ENCODE results near the gene NKAIN1.

Gene NKAIN1

DNA sequence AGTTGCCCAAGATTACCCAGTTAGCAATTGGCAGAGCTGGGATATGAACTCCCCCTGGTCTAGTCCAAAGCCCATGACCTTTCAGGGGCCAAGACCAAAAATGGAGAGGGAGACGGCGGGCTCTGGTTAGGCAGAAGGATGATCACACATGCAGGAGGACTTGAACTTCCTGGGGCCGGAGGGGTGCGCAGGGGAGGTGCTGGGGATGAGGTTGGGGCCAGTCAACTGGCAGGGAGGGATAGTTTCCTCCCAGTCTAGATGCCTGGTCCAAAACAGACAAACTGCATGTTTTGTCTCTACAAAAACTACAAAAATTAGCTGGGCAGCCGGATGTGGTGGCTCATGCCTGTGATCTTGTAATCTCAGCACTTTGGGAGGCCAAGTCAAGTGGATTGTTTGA is 78.1 kb downstream of the NKAIN1 start:
- Histone ChIP-seq H3K4me2 (peak overlapping the region; percentile 9; the same call in 1 of the 2 replicates), H3K9ac (no peak overlapping the region), H3K4me3 (no peak overlapping the region), H3K4me1 (peaks cover 12% of the 10 kb centered on the region), H4K20me1 (no peaks in the 10 kb centered on the region), H3K27ac (no peak overlapping the region), H3K36me3 (no peaks in the 10 kb centered on the region), H3K27me3 (no peaks in the 10 kb centered on the region), H3K9me3 (no peaks in the 10 kb centered on the region)
- no peak for TF ChIP-seq Cebpa-rat (IDR thresholded peaks at IDR 0.05)

DNA sequence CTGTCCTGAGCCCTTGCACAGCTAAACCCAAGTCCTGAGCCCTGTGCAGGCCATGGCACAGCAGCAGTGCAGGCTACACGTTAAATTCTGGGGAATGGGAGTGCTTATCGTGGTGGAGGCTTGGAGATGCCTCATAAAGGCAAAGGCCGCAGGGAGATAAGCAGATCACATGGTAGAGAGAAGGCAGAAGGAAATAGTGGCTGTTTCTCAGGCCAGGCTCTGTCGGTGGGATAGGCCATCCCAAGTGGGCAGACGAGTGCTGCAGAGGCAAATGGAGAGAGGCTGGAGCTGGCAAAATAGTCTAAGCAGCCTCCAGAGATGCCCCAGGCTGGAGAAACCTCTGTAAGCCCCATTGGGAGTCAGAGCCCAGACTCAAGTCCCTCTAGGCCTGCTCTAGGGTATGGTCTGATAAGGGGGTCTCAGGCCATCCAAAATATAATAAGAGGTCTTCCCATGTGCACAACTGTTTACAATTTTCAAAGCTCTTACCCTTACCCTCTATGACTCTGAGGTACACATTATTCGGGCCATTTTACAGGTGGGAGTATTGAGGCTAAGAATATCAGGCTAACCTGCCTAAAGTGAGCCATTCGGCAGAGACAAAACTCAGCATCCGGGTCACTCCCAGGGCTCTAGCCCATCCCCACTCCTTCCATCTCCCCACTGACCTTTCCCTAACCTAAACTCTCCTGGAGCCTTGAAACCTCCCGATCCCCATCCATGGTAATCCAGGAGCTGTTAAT is 79.6 kb downstream of the NKAIN1 start:
- Histone ChIP-seq H4K20me1 (no peaks in the 10 kb centered on the region), H3K4me3 (no peak overlapping the region), H3K9me3 (no peaks in the 10 kb centered on the region), H3K36me3 (no peaks in the 10 kb centered on the region), H3K9ac (no peak overlapping the region), H3K4me2 (no peak overlapping the region), H3K4me1 (peaks cover 23% of the 10 kb centered on the region), H3K27me3 (no peaks in the 10 kb centered on the region), H3K27ac (no peak overlapping the region)
- TF ChIP-seq Cebpa-rat (IDR thresholded peaks at IDR 0.05) = no peak

DNA sequence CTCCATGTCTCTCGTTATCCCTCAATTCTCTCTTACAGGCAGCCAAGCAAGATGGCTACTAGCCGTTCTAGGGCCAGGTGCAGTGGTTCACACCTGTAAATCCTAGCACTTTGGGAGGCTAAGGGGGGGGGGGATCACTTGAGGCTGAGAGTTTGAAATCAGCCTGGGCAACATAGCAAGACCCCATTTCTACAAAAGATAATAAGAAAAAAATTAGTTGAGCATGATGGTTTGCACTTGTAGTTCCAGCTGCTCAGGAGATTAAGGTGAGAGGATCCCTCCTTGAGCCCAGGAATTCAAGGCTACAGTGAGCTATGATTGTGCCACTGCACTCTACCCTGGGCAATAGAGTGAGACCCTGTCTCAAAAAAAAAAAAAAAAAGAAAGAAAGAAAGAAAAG is 80.4 kb downstream of the NKAIN1 start:
- TF ChIP-seq Cebpa-rat (IDR thresholded peaks at IDR 0.05) = no peak
- Histone ChIP-seq H3K9me3 (no peaks in the 10 kb centered on the region), H3K4me3 (no peak overlapping the region), H3K4me2 (no peak overlapping the region), H4K20me1 (no peaks in the 10 kb centered on the region), H3K27me3 (no peaks in the 10 kb centered on the region), H3K4me1 (peaks cover 26% of the 10 kb centered on the region), H3K27ac (no peak overlapping the region), H3K9ac (no peak overlapping the region), H3K36me3 (no peaks in the 10 kb centered on the region)

DNA sequence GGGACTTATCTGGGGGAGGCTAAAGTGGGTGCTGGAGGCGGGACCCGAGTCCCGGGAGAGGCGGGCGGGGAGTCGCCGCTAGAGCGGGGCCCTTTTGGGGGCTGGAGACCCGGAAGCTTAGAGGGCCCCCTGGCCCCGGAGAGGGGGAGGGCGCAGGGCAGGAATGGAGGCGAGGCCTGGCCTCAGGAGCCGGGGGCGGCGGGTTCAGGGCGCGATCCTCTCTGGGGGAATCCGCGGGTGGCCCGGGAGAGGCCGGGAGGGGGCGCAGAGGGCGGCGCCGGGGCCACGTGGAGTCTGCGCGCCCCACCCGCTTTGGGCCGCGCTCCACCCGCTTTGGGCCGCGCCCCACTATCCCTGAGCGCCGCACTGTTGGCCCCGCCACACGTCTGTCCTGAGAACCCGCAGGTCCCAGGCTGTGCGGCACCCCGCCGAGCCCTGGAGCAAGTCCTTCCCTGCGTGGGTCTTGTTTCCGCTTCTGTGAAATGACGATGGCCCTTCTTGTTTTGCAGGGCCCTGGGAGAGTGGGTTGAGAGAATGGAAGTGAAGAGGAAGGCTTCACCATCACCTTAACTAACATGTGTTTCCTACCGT is 84.4 kb downstream of the NKAIN1 start:
- H3K27me3 ChIP-seq = no peaks in the 10 kb centered on the region
- H3K9ac ChIP-seq = peak overlapping the region; percentile 89
- peak overlapping the region; percentile 95 for H3K4me2 ChIP-seq
- H3K36me3 ChIP-seq = no peaks in the 10 kb centered on the region
- peak overlapping the region; percentile 91 for H3K27ac ChIP-seq
- TF ChIP-seq Cebpa-rat (IDR thresholded peaks at IDR 0.05) = no peak
- H3K9me3 ChIP-seq = no peaks in the 10 kb centered on the region
- H3K4me3 ChIP-seq = peak overlapping the region; percentile 78
- H3K4me1 ChIP-seq = peaks cover 19% of the 10 kb centered on the region
- H4K20me1 ChIP-seq = no peaks in the 10 kb centered on the region

DNA sequence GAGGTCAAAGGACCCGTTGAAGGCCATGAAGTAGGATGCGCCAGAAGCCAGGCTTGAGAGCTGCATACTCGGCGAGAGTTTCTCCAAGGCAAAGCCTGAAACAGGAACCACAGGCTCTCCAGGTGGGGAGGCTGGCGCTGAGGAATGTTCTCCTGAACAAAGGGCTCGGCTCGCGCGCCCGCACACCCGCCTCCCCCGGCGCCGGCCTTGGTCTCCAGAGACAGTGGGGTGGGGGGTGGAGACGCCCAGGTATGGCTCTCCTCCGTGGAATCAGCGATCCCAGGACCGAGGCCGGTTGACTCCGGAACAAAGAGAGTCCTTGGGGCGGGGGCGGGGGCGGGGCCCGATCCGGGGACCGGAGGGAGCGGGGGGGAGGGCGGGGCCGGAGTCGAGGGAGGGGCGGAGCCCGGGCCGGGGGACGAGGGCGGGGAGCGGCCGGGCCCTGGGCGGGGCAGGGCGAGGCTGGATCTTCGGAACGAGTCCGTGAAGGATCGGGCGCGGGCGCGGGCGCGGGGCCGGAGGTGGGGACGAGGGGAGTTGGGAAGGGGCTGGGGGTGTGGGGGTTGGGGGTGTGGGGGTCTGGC is 85.0 kb downstream of the NKAIN1 start:
- H3K4me1 ChIP-seq = peaks cover 19% of the 10 kb centered on the region
- H3K9ac ChIP-seq = peak overlapping the region; percentile 89
- TF ChIP-seq Cebpa-rat (IDR thresholded peaks at IDR 0.05) = no peak
- H3K27ac ChIP-seq = peak overlapping the region; percentile 91
- H3K4me3 ChIP-seq = peak overlapping the region; percentile 78
- no peaks in the 10 kb centered on the region for H3K27me3 ChIP-seq
- H3K4me2 ChIP-seq = peak overlapping the region; percentile 79
- H4K20me1 ChIP-seq = no peaks in the 10 kb centered on the region
- H3K9me3 ChIP-seq = no peaks in the 10 kb centered on the region
- no peaks in the 10 kb centered on the region for H3K36me3 ChIP-seq

DNA sequence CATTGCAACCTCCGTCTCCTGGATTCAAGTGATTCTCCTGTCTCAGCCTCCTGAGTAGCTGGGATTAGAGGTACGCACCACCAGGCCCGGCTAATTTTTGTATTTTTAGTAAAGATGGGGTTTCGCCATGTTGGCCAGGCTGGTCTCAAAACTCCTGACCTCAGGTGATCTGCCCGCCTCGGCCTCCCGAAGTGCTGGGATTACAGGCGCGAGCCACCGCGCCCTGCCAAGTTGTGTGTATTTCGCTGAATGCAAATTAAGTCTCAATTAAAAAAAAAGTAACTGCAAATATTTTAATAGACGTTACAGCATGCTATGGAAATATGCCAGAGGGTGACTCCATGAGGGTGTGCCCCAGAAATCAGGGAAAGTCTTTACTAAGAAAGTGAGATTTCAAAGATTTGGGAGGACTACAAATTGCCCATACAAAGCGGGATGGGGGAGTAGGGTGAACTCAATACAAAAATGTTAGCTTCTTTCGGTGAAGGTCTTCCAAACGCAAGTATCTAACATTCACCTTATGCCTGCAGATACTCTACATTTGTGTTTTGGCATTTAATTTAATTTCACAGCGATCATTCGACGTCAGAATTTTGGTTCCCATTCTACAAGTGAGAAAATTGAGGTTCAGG is 85.6 kb downstream of the NKAIN1 start:
- TF ChIP-seq Cebpa-rat (IDR thresholded peaks at IDR 0.05) = no peak
- peak overlapping the region; percentile 65 for H3K4me3 ChIP-seq
- H3K27me3 ChIP-seq = no peaks in the 10 kb centered on the region
- peaks cover 19% of the 10 kb centered on the region for H3K4me1 ChIP-seq
- no peaks in the 10 kb centered on the region for H4K20me1 ChIP-seq
- peak overlapping the region; percentile 80 for H3K9ac ChIP-seq
- H3K36me3 ChIP-seq = no peaks in the 10 kb centered on the region
- H3K27ac ChIP-seq = peak overlapping the region; percentile 88
- H3K4me2 ChIP-seq = peak overlapping the region; percentile 79
- H3K9me3 ChIP-seq = no peaks in the 10 kb centered on the region

DNA sequence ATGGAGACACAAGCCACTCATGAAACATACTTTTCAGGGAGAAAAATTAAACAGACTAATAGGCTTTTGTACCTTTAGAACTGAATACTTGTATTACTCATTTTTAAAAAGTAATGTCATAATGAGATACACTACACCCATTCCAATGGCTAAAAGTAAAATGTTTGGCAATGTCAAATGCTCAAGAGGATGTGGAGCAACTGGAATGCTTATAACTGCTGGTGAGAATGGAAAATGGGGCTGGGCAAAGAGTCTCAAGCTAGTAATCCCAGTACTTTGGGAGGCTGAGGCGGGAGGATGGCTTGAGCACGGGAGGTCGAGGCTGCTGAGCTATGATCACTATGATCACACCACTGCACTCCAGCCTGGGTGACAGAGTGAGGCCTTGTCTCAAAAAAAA is 86.3 kb downstream of the NKAIN1 start:
- H4K20me1 ChIP-seq = no peaks in the 10 kb centered on the region
- H3K9ac ChIP-seq = no peak overlapping the region
- no peak overlapping the region for H3K4me3 ChIP-seq
- H3K27ac ChIP-seq = no peak overlapping the region
- H3K4me2 ChIP-seq = no peak overlapping the region
- H3K27me3 ChIP-seq = no peaks in the 10 kb centered on the region
- H3K4me1 ChIP-seq = peaks cover 19% of the 10 kb centered on the region
- H3K9me3 ChIP-seq = no peaks in the 10 kb centered on the region
- no peaks in the 10 kb centered on the region for H3K36me3 ChIP-seq
- no peak for TF ChIP-seq Cebpa-rat (IDR thresholded peaks at IDR 0.05)

DNA sequence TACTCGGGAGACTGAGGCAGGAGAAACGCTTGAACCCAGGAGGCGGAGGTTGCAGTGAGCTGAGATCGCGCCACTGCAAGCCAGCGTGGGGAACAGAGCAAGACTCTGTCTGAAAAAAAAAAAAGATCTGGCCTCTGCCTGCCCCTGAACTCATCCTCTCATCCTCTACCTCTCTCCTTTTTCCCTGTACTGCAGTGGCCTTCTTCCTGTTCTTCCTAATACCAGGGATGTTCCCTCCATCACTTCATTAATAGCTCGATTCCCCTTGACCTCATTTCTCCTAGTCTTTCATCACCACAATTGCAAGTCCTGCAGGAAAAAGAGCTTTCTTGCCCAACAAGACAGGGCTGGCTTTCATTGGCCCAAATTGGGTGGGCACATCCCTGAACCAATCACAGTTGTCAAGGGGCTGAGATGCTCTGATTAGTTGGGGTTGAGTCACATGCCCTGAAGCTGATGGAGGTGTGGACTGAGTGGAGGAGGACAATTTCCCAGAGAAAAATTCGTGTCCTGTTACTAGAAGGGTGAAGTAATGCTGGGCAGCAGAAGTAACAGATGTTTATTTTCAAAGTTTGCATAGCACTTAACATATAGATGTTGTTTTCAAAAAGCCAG is 87.4 kb downstream of the NKAIN1 start:
- TF ChIP-seq Cebpa-rat (IDR thresholded peaks at IDR 0.05) = no peak
- H3K27ac ChIP-seq = no peak overlapping the region
- H3K4me3 ChIP-seq = no peak overlapping the region
- H3K36me3 ChIP-seq = no peaks in the 10 kb centered on the region
- H4K20me1 ChIP-seq = no peaks in the 10 kb centered on the region
- no peaks in the 10 kb centered on the region for H3K9me3 ChIP-seq
- no peak overlapping the region for H3K9ac ChIP-seq
- peaks cover 19% of the 10 kb centered on the region for H3K4me1 ChIP-seq
- H3K27me3 ChIP-seq = no peaks in the 10 kb centered on the region
- H3K4me2 ChIP-seq = no peak overlapping the region

DNA sequence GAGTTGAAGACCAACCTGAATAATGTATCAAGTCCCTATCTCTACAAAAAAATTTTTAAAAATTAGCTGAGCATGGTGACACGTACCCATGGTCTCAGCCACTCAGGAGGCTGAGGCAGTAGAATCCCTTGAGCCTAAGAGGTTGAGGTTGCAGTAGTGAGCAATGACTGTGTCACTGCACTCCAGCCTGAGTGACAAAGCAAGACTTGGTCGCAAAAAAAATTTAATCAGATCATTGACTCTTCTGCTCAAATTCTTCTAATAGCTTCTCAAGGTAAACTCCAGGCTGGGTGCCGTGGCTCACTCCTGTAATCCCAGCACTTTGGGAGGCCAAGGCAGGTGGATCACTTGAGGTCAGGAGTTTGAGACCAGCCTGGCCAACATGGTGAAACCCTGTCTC is 88.3 kb downstream of the NKAIN1 start:
- H3K27ac ChIP-seq = no peak overlapping the region

More for the DNA sequence above, 88.3 kb downstream of the NKAIN1 start:
- no peak for TF ChIP-seq Cebpa-rat (IDR thresholded peaks at IDR 0.05)
- H3K4me2 ChIP-seq = no peak overlapping the region
- H3K27me3 ChIP-seq = no peaks in the 10 kb centered on the region
- no peaks in the 10 kb centered on the region for H4K20me1 ChIP-seq
- H3K4me3 ChIP-seq = no peak overlapping the region
- no peak overlapping the region for H3K9ac ChIP-seq
- H3K4me1 ChIP-seq = peaks cover 16% of the 10 kb centered on the region
- H3K36me3 ChIP-seq = no peaks in the 10 kb centered on the region
- no peaks in the 10 kb centered on the region for H3K9me3 ChIP-seq
